K562 (cell line): ENCODE results near the gene CCDC117. TPM values are rescaled to one million over a fixed set of nuclear protein-coding genes. Genes with fewer than 3 reads are reported as not detected.

ENCODE experiments used
- HNRNPH1 ChIP-seq: fragments of 200-400 bp; formaldehyde crosslinking; optimal IDR thresholded peaks from 2 replicates; pipeline ENCODE3; 2017; ENCODE audit warnings: low read depth, mild to moderate bottlenecking, low read length, moderate library complexity
- HSF4 ChIP-seq: fragments of 250-450 bp; sonication (Bioruptor Pico); IDR thresholded peaks from 2 replicates; pipeline ENCODE4 v2.1.2; 2022; ENCODE audit warnings: mild to moderate bottlenecking, moderate library complexity, borderline replicate concordance
- KAT2B ChIP-seq: IDR thresholded peaks from one replicate; pipeline ENCODE4 v1.6.1; 2012; ENCODE audit warnings: low read depth, mild to moderate bottlenecking, control low read depth, inconsistent platforms, low read length, moderate library complexity
- KAT7 ChIP-seq: sonication (generic); formaldehyde crosslinking; IDR thresholded peaks from 2 replicates; pipeline ENCODE4 v1.8.0; 2022; ENCODE audit warnings: missing genetic modification reagents, mild to moderate bottlenecking, borderline replicate concordance
- LARP7 ChIP-seq: fragments of 450-650 bp; IDR thresholded peaks from 2 replicates; pipeline ENCODE4 v1.6.1; 2016
- MAFF ChIP-seq: IDR thresholded peaks from 2 replicates; pipeline ENCODE4 v1.6.1; 2012; ENCODE audit warnings: low read length, improper control_type of control experiment
- MAFG ChIP-seq: fragments of 450-650 bp; conservative IDR thresholded peaks from 2 replicates; pipeline ENCODE4 v1.6.1; 2016; ENCODE audit warnings: missing genetic modification characterization, missing compliant biosample characterization
- MAFK ChIP-seq: IDR thresholded peaks from 2 replicates; pipeline ENCODE4 v1.6.1; 2011; ENCODE audit warnings: low read length, improper control_type of control experiment
- MBD2 ChIP-seq: sonication (generic); IDR thresholded peaks from 2 replicates; pipeline ENCODE4 v1.6.1; 2016; ENCODE audit warnings: low read depth, borderline replicate concordance
- MEF2A ChIP-seq: IDR thresholded peaks from 2 replicates; pipeline ENCODE4 v1.6.1; 2011; ENCODE audit warnings: low read depth, mild to moderate bottlenecking, low read length, moderate library complexity; ENCODE audit not compliant: control insufficient read depth
- NCOR1 ChIP-seq: fragments of 450-650 bp; IDR thresholded peaks from 2 replicates; pipeline ENCODE4 v1.6.1; 2016; ENCODE audit warnings: mild to moderate bottlenecking, moderate library complexity
- NR1H2 ChIP-seq: sonication (generic); formaldehyde crosslinking; IDR thresholded peaks from 2 replicates; pipeline ENCODE4 v1.4.0; 2020; ENCODE audit warnings: mild to moderate bottlenecking, missing genetic modification reagents
- RFX1 ChIP-seq: fragments of 450-650 bp; IDR thresholded peaks from 2 replicates; pipeline ENCODE4 v1.6.1; 2016; ENCODE audit warnings: mild to moderate bottlenecking, moderate library complexity
- SAP30 ChIP-seq: fragments of 200-600 bp; sonication (generic); IDR thresholded peaks from 2 replicates; pipeline ENCODE4 v1.6.1; 2012; ENCODE audit warnings: borderline replicate concordance, low read depth, mild to moderate bottlenecking, moderate library complexity, low read length, control low read depth, inconsistent platforms; ENCODE audit not compliant: insufficient read depth, poor library complexity, severe bottlenecking
- SLC30A9 ChIP-seq: fragments of 250-450 bp; sonication (Bioruptor Pico); IDR thresholded peaks from 2 replicates; pipeline ENCODE4 v1.8.0; 2022; ENCODE audit warnings: mild to moderate bottlenecking, moderate library complexity
- ZBTB17 ChIP-seq: fragments of 450-650 bp; formaldehyde crosslinking; IDR thresholded peaks from 2 replicates; pipeline ENCODE4 v1.4.0; 2020; ENCODE audit warnings: mild to moderate bottlenecking
- ZKSCAN1 ChIP-seq: fragments of 150-350 bp; IDR thresholded peaks from 2 replicates; pipeline ENCODE4 v1.6.1; 2016; ENCODE audit warnings: low read depth, low read length
- ZNF217 ChIP-seq: sonication (generic); formaldehyde crosslinking; IDR thresholded peaks from 2 replicates; pipeline ENCODE4 v1.8.0; 2022; ENCODE audit warnings: mild to moderate bottlenecking, missing genetic modification reagents
- ZNF239 ChIP-seq: fragments of 250-450 bp; sonication (Bioruptor Pico); IDR thresholded peaks from 2 replicates; pipeline ENCODE4 v1.4.0; 2020; ENCODE audit warnings: mild to moderate bottlenecking
- ZNF316 ChIP-seq: fragments of 450-650 bp; IDR thresholded peaks from 2 replicates; pipeline ENCODE4 v1.6.1; 2016
- ZNF436 ChIP-seq: fragments of 250-450, 450-650 bp; sonication (Bioruptor Pico); formaldehyde crosslinking; IDR thresholded peaks from 2 replicates; pipeline ENCODE4 v1.7.0; 2020; ENCODE audit warnings: mild to moderate bottlenecking
- polyA plus RNA-seq, 8 experiments: library from polyadenylated mRNA; depleted of rRNA in 4 of 8; stranded (reverse) in 5 of 8; unstranded in 3 of 8; fragments of >200 nt; fragmentation: Nextera tagmentation in 2 of 8; fragmentation: Illumina TruSeq in 1 of 8; extraction: Ambion mirVana in 2 of 8; extraction: Trizol in 1 of 8; gene quantifications; 2 replicates each; pipeline versions ENCODE4 v1.2.1 to v1.2.3, GENCODE V29; 2011 to 2014; ENCODE audit warnings: inconsistent platforms in 1 of 8, missing spikeins in 1 of 8
- total RNA-seq, 7 experiments: library from RNA; depleted of rRNA in 6 of 7; stranded (reverse); fragments of >200 nt in 6 of 7; fragmentation: Illumina TruSeq in 2 of 7; extraction: Trizol in 2 of 7; gene quantifications; 2 replicates each; pipeline versions ENCODE4 v1.2.1 to v1.2.3, GENCODE V29; 2011 to 2021; ENCODE audit warnings: low replicate concordance in 1 of 7
- TF ChIP-seq, protein P1 (sequence below), 2 experiments: IDR thresholded peaks; 2 replicates each; pipeline ENCODE4 v1.6.1; 2011; ENCODE audit warnings: borderline replicate concordance in 1 of 2, control low read depth in 1 of 2, low read depth in 1 of 2, low read length in 1 of 2, mild to moderate bottlenecking in 1 of 2, mixed read lengths in 1 of 2, moderate library complexity in 1 of 2; ENCODE audit not compliant: insufficient read depth in 1 of 2, insufficient read length in 1 of 2, poor library complexity in 1 of 2, severe bottlenecking in 1 of 2; ENCODE audit errors: extremely low read depth in 1 of 2
- TF ChIP-seq, protein P2 (sequence below), 2 experiments: fragments of 450-650 bp in 1 of 2; IDR thresholded peaks; 2 replicates each; pipeline ENCODE4 v1.6.1; 2011 to 2017; ENCODE audit warnings: low read depth in 2 of 2, antibody characterized with exemption in 1 of 2, borderline replicate concordance in 1 of 2, low read length in 1 of 2, mild to moderate bottlenecking in 1 of 2, mixed read lengths in 1 of 2; ENCODE audit not compliant: control insufficient read depth in 1 of 2
- TF ChIP-seq, protein P3 (sequence below): sonication (generic); formaldehyde crosslinking; IDR thresholded peaks from 2 replicates; pipeline ENCODE4 v1.8.1; 2023; ENCODE audit warnings: mild to moderate bottlenecking, missing genetic modification reagents

Gene CCDC117
- total and polyA plus RNA-seq, 9 of the 15 experiments (the other 6 are each of a cell fraction or from before 2014, with no cell fraction given), result 5.7 to 23.3 (median 15.8) TPM

GRCh38 chr22:28812516-28812915 is 40.0 kb downstream of the CCDC117 start (continued):
- TF ChIP-seq, protein P1, sequence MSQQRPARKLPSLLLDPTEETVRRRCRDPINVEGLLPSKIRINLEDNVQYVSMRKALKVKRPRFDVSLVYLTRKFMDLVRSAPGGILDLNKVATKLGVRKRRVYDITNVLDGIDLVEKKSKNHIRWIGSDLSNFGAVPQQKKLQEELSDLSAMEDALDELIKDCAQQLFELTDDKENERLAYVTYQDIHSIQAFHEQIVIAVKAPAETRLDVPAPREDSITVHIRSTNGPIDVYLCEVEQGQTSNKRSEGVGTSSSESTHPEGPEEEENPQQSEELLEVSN (IDR thresholded peaks at IDR 0.05; ENCODE audit: borderline replicate concordance in 1 of 2, extremely low read depth in 1 of 2, insufficient read depth in 1 of 2, insufficient read length in 1 of 2, low read depth in 1 of 2, low read length in 1 of 2, poor library complexity in 1 of 2, severe bottlenecking in 1 of 2), result no peak
- TF ChIP-seq ZNF239 (CRISPR knock-in tag) (no peak), MAFG (tag) (peak; percentile 64), ZNF217 (CRISPR knock-in tag) (no peak), SAP30 (no peak), RFX1 (no peak), LARP7 (no peak), ZNF316 (peak; percentile 89), MAFK (peak; percentile 54), NCOR1 (no peak), MBD2 (no peak), SLC30A9 (CRISPR knock-in tag) (no peak), MEF2A (no peak), ZBTB17 (no peak), HSF4 (CRISPR knock-in tag) (no peak), NR1H2 (CRISPR knock-in tag) (no peak), ZNF436 (CRISPR knock-in tag) (no peak), KAT2B (no peak), ZKSCAN1 (no peak), MAFF (peak; percentile 71), KAT7 (CRISPR knock-in tag) (no peak), HNRNPH1 (no peak)
- TF ChIP-seq, protein P2, sequence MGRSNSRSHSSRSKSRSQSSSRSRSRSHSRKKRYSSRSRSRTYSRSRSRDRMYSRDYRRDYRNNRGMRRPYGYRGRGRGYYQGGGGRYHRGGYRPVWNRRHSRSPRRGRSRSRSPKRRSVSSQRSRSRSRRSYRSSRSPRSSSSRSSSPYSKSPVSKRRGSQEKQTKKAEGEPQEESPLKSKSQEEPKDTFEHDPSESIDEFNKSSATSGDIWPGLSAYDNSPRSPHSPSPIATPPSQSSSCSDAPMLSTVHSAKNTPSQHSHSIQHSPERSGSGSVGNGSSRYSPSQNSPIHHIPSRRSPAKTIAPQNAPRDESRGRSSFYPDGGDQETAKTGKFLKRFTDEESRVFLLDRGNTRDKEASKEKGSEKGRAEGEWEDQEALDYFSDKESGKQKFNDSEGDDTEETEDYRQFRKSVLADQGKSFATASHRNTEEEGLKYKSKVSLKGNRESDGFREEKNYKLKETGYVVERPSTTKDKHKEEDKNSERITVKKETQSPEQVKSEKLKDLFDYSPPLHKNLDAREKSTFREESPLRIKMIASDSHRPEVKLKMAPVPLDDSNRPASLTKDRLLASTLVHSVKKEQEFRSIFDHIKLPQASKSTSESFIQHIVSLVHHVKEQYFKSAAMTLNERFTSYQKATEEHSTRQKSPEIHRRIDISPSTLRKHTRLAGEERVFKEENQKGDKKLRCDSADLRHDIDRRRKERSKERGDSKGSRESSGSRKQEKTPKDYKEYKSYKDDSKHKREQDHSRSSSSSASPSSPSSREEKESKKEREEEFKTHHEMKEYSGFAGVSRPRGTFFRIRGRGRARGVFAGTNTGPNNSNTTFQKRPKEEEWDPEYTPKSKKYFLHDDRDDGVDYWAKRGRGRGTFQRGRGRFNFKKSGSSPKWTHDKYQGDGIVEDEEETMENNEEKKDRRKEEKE (IDR thresholded peaks at IDR 0.05; ENCODE audit: borderline replicate concordance in 1 of 2, control insufficient read depth in 1 of 2, low read depth in 2 of 2, low read length in 1 of 2), result no peak
- TF ChIP-seq, protein P3, sequence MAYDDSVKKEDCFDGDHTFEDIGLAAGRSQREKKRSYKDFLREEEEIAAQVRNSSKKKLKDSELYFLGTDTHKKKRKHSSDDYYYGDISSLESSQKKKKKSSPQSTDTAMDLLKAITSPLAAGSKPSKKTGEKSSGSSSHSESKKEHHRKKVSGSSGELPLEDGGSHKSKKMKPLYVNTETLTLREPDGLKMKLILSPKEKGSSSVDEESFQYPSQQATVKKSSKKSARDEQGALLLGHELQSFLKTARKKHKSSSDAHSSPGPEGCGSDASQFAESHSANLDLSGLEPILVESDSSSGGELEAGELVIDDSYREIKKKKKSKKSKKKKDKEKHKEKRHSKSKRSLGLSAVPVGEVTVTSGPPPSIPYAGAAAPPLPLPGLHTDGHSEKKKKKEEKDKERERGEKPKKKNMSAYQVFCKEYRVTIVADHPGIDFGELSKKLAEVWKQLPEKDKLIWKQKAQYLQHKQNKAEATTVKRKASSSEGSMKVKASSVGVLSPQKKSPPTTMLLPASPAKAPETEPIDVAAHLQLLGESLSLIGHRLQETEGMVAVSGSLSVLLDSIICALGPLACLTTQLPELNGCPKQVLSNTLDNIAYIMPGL (CRISPR knock-in tag), result no peak
